Tibial nerve (tissue), 4 donors: ENCODE measurements around the gene ARHGAP11B.
"Not testable (repeated sequence)": the region's sequence is repeated elsewhere in the genome, so short reads cannot be mapped to it uniquely, and the experiment has no call there.

Experiments
- CTCF ChIP-seq, 5 experiments: fragments of 200-600 bp in 3 of 5; fragments of 450-650 bp in 2 of 5; sonication (generic) in 3 of 5; IDR thresholded peaks; one replicate each; pipeline ENCODE4 v1.5.1; 2016 to 2019; ENCODE audit warnings: antibody characterized with exemption in 5 of 5, mild to moderate bottlenecking in 3 of 5, moderate library complexity in 2 of 5
- EP300 ChIP-seq, 2 donors: sonication (generic); formaldehyde crosslinking; IDR thresholded peaks; one replicate each; pipeline ENCODE4 v1.6.1; 2017; ENCODE audit warnings: antibody characterized with exemption in 2 of 2, mild to moderate bottlenecking in 1 of 2
- POLR2A ChIP-seq, 2 donors: fragments of 450-650 bp; IDR thresholded peaks; one replicate each; pipeline ENCODE4 v1.6.1; 2017; ENCODE audit warnings: antibody characterized with exemption in 2 of 2, mild to moderate bottlenecking in 2 of 2, moderate library complexity in 2 of 2

GRCh38 chr15:30603796-30604195 lies 22.1 kb upstream of the ARHGAP11B start, which contains the start of gene GOLGA8H:
- not testable (repeated sequence) for TF ChIP-seq CTCF, POLR2A, EP300 (IDR thresholded peaks at IDR 0.05)
